Fibroblast of lung (primary cell): ENCODE measurements around the gene RGS17. TPM values are rescaled to one million over a fixed set of nuclear protein-coding genes. Genes with fewer than 3 reads are reported as not detected.
A peak's percentile ranks its signal among the peaks of the same experiment; 100 is the strongest.

ENCODE experiments used
- DNase-seq, 2 donors: peaks; one replicate each; pipeline versions ENCODE4 v3.0.0 to v3.0.0-alpha.2; 2010; ENCODE audit warnings: low read depth in 2 of 2
- H2AFZ ChIP-seq: 2 replicates; pipeline ENCODE4 v1.5.1; 2012; ENCODE audit warnings: low read length, control low read depth, inconsistent platforms
- H3K27ac ChIP-seq: 2 replicates; pipeline ENCODE4 v1.5.1; 2011; ENCODE audit warnings: low read length, control low read depth; ENCODE audit not compliant: insufficient read depth
- H3K27me3 ChIP-seq: 2 replicates; pipeline ENCODE4 v1.5.1; 2011; ENCODE audit warnings: mild to moderate bottlenecking, low read length; ENCODE audit not compliant: control insufficient read depth, insufficient read depth
- H3K36me3 ChIP-seq: 2 replicates; pipeline ENCODE4 v1.5.1; 2011; ENCODE audit warnings: low read length; ENCODE audit not compliant: control insufficient read depth, insufficient read depth
- H3K4me1 ChIP-seq: 2 replicates; pipeline ENCODE4 v1.5.1; 2011; ENCODE audit warnings: low read length; ENCODE audit not compliant: control insufficient read depth, insufficient read depth; ENCODE audit errors: extremely low read depth
- H3K4me2 ChIP-seq: 2 replicates; pipeline ENCODE4 v1.5.1; 2011; ENCODE audit warnings: low read length, control low read depth; ENCODE audit not compliant: insufficient read depth; ENCODE audit errors: extremely low read depth
- H3K4me3 ChIP-seq, 4 experiments: fragments of 200-600 bp in 1 of 4; sonication (generic) in 1 of 4; replicated peaks in 1 of 4; 2 replicates each; pipeline ENCODE4 v1.5.1; 2011 to 2016; ENCODE audit warnings: low read length in 4 of 4, low read depth in 3 of 4, mild to moderate bottlenecking in 3 of 4, control low read depth in 2 of 4, inconsistent platforms in 1 of 4, mixed read lengths in 1 of 4; ENCODE audit not compliant: insufficient read depth in 1 of 4; ENCODE audit errors: control extremely low read depth in 1 of 4
- H3K79me2 ChIP-seq: 2 replicates; pipeline ENCODE4 v1.5.1; 2012; ENCODE audit warnings: mild to moderate bottlenecking, low read length, inconsistent platforms; ENCODE audit not compliant: control insufficient read depth, insufficient read depth
- H3K9ac ChIP-seq: 2 replicates; pipeline ENCODE4 v1.5.1; 2011; ENCODE audit warnings: mild to moderate bottlenecking, low read length, control low read depth; ENCODE audit not compliant: insufficient read depth
- H3K9me3 ChIP-seq: 2 replicates; pipeline ENCODE4 v1.5.1; 2012; ENCODE audit warnings: low read depth, low read length; ENCODE audit not compliant: control insufficient read depth, insufficient read depth
- H4K20me1 ChIP-seq: 2 replicates; pipeline ENCODE4 v1.5.1; 2011; ENCODE audit warnings: low read length; ENCODE audit not compliant: control insufficient read depth, insufficient read depth; ENCODE audit errors: extremely low read depth
- CTCF ChIP-seq, 2 donors: IDR thresholded peaks in 1 of 2; conservative IDR thresholded peaks in 1 of 2; 1 replicate in 1 of 2; 2 replicates in 1 of 2; pipeline ENCODE4 v1.5.1; 2011 to 2012; ENCODE audit warnings: low read length in 2 of 2, control low read depth in 1 of 2, inconsistent platforms in 1 of 2, low read depth in 1 of 2, mild to moderate bottlenecking in 1 of 2
- EZH2 ChIP-seq: IDR thresholded peaks from 2 replicates; pipeline ENCODE4 v1.5.1; 2012; ENCODE audit warnings: low read length, control low read depth, mild to moderate bottlenecking; ENCODE audit errors: missing control alignments
- polyA plus RNA-seq, 2 donors: library from polyadenylated mRNA; depleted of rRNA in 1 of 2; stranded (reverse) in 1 of 2; unstranded in 1 of 2; fragments of >200 nt; gene quantifications; 2 replicates each; pipeline ENCODE4 v1.2.1, GENCODE V29; 2011 to 2012; ENCODE audit warnings: missing spikeins in 1 of 2
- total RNA-seq: library from RNA; depleted of rRNA; stranded (reverse); fragments of >200 nt; gene quantifications from 2 replicates; pipeline ENCODE4 v1.2.1, GENCODE V29; 2014

The RGS17 gene
- total and polyA plus RNA-seq, 2 donors (not counting 1 experiment from before 2014, with no cell fraction given): 2.1 to 10.2 TPM

GRCh38 chr6:153130515-153131036, 506 bp downstream of the RGS17 start:
- Histone ChIP-seq H3K79me2 (peaks cover 33% of the 10 kb centered on the region), H3K4me1 (no peaks in the 10 kb centered on the region), H3K4me3 (peak overlapping the region; percentile 85 to 95 (median 90)), H4K20me1 (no peaks in the 10 kb centered on the region), H3K36me3 (no peaks in the 10 kb centered on the region), H3K27me3 (no peaks in the 10 kb centered on the region), H3K9me3 (no peaks in the 10 kb centered on the region), H3K9ac (peak overlapping the region; percentile 63), H2AFZ (peak overlapping the region; percentile 61), H3K4me2 (peak overlapping the region; percentile 89), H3K27ac (peak overlapping the region; percentile 41)
- peak in 1 of 2 donors; percentile 7 for DNase-seq
- TF ChIP-seq CTCF (conservative IDR thresholded peaks at IDR 0.05 in 1 of 2, IDR thresholded peaks at IDR 0.05 in 1 of 2; ENCODE audit: low read depth in 1 of 2, low read length in 2 of 2) (no peak), EZH2 (no peak)

DNA sequence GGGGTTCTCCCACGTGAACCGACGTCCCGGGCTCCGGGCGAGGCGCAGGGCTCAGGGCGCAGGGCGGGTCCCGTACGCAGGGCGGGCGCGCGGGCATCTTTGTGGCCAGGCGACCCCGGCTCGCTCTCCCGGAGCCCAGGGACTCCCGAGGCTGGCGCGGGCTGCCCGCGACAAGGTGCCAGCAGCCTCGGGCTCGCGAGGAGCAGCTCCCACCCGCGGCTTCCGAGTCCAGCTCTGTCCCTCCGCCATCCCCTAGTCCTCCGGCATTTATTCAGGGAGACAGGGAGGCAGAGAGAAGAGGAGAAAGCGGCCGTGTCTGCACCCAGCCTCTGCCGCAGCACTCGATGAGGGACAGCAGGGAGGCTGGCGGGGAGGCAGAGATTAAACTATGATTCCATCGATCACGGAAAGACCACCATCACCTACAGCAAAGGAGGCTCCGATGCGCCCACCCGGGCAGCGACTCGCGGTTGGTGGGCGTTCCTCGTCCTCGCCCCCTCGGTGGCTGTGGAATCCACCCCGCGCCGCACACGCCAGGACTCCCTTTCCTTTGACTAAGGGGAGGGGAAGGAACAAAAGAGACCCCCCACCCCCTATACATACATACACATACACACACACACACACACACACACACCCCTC, 1.1 kb downstream of the RGS17 start:
- Histone ChIP-seq H2AFZ (peak overlapping the region; percentile 20), H3K4me3 (peak overlapping the region; percentile 85 to 95 (median 90)), H3K27ac (peak overlapping the region; percentile 41), H3K9ac (peak overlapping the region; percentile 21), H3K79me2 (peaks cover 33% of the 10 kb centered on the region), H4K20me1 (no peaks in the 10 kb centered on the region), H3K36me3 (no peaks in the 10 kb centered on the region), H3K27me3 (no peaks in the 10 kb centered on the region), H3K9me3 (no peaks in the 10 kb centered on the region), H3K4me1 (no peaks in the 10 kb centered on the region), H3K4me2 (peak overlapping the region; percentile 89)
- DNase-seq: peak in 1 of 2 donors; percentile 35
- no peak for TF ChIP-seq EZH2
- no peak for TF ChIP-seq CTCF (conservative IDR thresholded peaks at IDR 0.05 in 1 of 2, IDR thresholded peaks at IDR 0.05 in 1 of 2; ENCODE audit: low read depth in 1 of 2, low read length in 2 of 2)

DNA sequence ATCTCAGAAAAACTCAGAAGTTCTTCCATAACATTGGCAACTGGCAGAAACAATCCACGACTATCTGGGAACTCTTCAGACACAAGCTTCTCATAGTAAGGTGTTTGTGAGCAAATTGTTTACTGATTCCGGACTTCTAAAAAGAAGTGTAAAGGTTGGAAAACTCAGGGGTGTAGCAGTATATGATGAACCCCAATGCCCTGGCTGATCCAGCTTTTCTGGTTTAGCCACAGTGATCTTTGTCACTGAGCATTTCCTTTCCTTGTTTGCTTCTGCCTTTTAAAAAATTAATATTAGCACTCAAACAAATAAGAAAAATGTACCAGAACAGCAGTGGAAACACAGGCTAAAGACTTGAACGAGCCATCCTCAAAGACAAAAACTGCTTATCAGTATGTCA, 4.9 kb downstream of the RGS17 start:
- H3K27ac ChIP-seq: no peak overlapping the region
- H3K9me3 ChIP-seq: no peaks in the 10 kb centered on the region
- peaks cover 33% of the 10 kb centered on the region for H3K79me2 ChIP-seq
- TF ChIP-seq EZH2 (no peak), CTCF (conservative IDR thresholded peaks at IDR 0.05 in 1 of 2, IDR thresholded peaks at IDR 0.05 in 1 of 2; ENCODE audit: low read depth in 1 of 2, low read length in 2 of 2) (no peak)
- no peaks in the 10 kb centered on the region for H3K4me1 ChIP-seq
- H3K36me3 ChIP-seq: no peaks in the 10 kb centered on the region
- no peaks in the 10 kb centered on the region for H3K27me3 ChIP-seq
- no peak for DNase-seq
- no peak overlapping the region for H3K9ac ChIP-seq
- no peak overlapping the region for H3K4me2 ChIP-seq
- H2AFZ ChIP-seq: no peak overlapping the region
- H4K20me1 ChIP-seq: no peaks in the 10 kb centered on the region
- no peak overlapping the region for H3K4me3 ChIP-seq
